Ecto neural progenitor cell (in vitro differentiated cells): ENCODE results near the gene PCYT2.

Experiments
- DNase-seq: peaks from one replicate; pipeline ENCODE4 v3.0.0-alpha.2; 2018; ENCODE audit warnings: low spot score

PCYT2 gene

GRCh38 chr17:81899514-81900166, 11.6 kb downstream of the PCYT2 start:
- no peak for DNase-seq

- DNase-seq = no peak
Measured at GRCh38 chr17:81898885-81899284, 12.3 kb downstream of the PCYT2 start.

GRCh38 chr17:81898029-81898866, 13.0 kb downstream of the PCYT2 start:
- DNase-seq = no peak

- no peak for DNase-seq
Measured at GRCh38 chr17:81895400-81895799, 15.8 kb downstream of the PCYT2 start.

GRCh38 chr17:81891303-81891552, 20.0 kb downstream of the PCYT2 start:
- no peak for DNase-seq

- no peak for DNase-seq
Measured at GRCh38 chr17:81890447-81891302, 20.5 kb downstream of the PCYT2 start.

GRCh38 chr17:81889602-81890001, 21.6 kb downstream of the PCYT2 start:
- no peak for DNase-seq

GRCh38 chr17:81888988-81889595, 22.1 kb downstream of the PCYT2 start:
- no peak for DNase-seq

GRCh38 chr17:81888105-81888987, 22.9 kb downstream of the PCYT2 start:
- no peak for DNase-seq

GRCh38 chr17:81885869-81886548, 25.2 kb downstream of the PCYT2 start:
- DNase-seq = no peak

- DNase-seq = no peak
Measured at GRCh38 chr17:81885454-81885853, 25.7 kb downstream of the PCYT2 start.

GRCh38 chr17:81884968-81885367, 26.2 kb downstream of the PCYT2 start:
- no peak for DNase-seq

GRCh38 chr17:81884520-81884919, 26.7 kb downstream of the PCYT2 start:
- DNase-seq = no peak

GRCh38 chr17:81879121-81879520, 32.1 kb downstream of the PCYT2 start:
- DNase-seq = no peak

- DNase-seq = no peak
Measured at GRCh38 chr17:81878294-81878693, 32.9 kb downstream of the PCYT2 start.

- DNase-seq = no peak
Measured at GRCh38 chr17:81877569-81877968, 33.6 kb downstream of the PCYT2 start.

- peak; percentile 97 for DNase-seq
Measured at GRCh38 chr17:81871387-81872230, 39.6 kb downstream of the PCYT2 start.

- no peak for DNase-seq
Measured at GRCh38 chr17:81870981-81871386, 40.2 kb downstream of the PCYT2 start, which contains the start of gene ARHGDIA. TSS of gene ARHGDIA (minus strand) at chr17:81871337. CDS start at chr17:81869930, 1,407 bp downstream.

- DNase-seq = peak; percentile 75
Measured at GRCh38 chr17:81870131-81870980, 40.8 kb downstream of the PCYT2 start.
